HG02610 (cell line): Measurements from ENCODE around the gene PLOD2.

Experiments used
- ATAC-seq: cut with Tn5 transposase; IDR thresholded peaks from one replicate; pipeline ENCODE4 v1.9.1; 2021; ENCODE audit warnings: mild to moderate bottlenecking, moderate library complexity; ENCODE audit not compliant: unreplicated experiment

PLOD2 gene

GRCh38 chr3:146166826-146167225, 5.8 kb upstream of the PLOD2 start:
- no peak for ATAC-seq

- ATAC-seq, result no peak
Measured at GRCh38 chr3:146166415-146166821, 5.4 kb upstream of the PLOD2 start.

GRCh38 chr3:146165877-146166276, 4.9 kb upstream of the PLOD2 start:
- ATAC-seq, result no peak

GRCh38 chr3:146164971-146165769, 4.2 kb upstream of the PLOD2 start:
- no peak for ATAC-seq

GRCh38 chr3:146164506-146164905, 3.5 kb upstream of the PLOD2 start:
- ATAC-seq, result no peak

- no peak for ATAC-seq
Measured at GRCh38 chr3:146164071-146164470, 3.1 kb upstream of the PLOD2 start.

- ATAC-seq, result no peak
Measured at GRCh38 chr3:146163584-146163983, 2.6 kb upstream of the PLOD2 start.

GRCh38 chr3:146162561-146162960, 1.6 kb upstream of the PLOD2 start:
- no peak for ATAC-seq

- no peak for ATAC-seq
Measured at GRCh38 chr3:146161663-146162002, 649 bp upstream of the PLOD2 start.

- peak; percentile 17 for ATAC-seq
Measured at GRCh38 chr3:146160321-146160963, 542 bp downstream of the PLOD2 start.

GRCh38 chr3:146159616-146160320, 1.2 kb downstream of the PLOD2 start:
- no peak for ATAC-seq

GRCh38 chr3:146159037-146159436, 1.9 kb downstream of the PLOD2 start:
- no peak for ATAC-seq

GRCh38 chr3:146157325-146158060, 3.5 kb downstream of the PLOD2 start:
- ATAC-seq, result no peak

- no peak for ATAC-seq
Measured at GRCh38 chr3:146156666-146157314, 4.2 kb downstream of the PLOD2 start.

- no peak for ATAC-seq
Measured at GRCh38 chr3:146156095-146156494, 4.9 kb downstream of the PLOD2 start.

GRCh38 chr3:146154995-146155394, 6.0 kb downstream of the PLOD2 start:
- ATAC-seq, result no peak

- no peak for ATAC-seq
Measured at GRCh38 chr3:146154316-146154715, 6.7 kb downstream of the PLOD2 start.

- ATAC-seq, result no peak
Measured at GRCh38 chr3:146153429-146153828, 7.6 kb downstream of the PLOD2 start.

- ATAC-seq, result no peak
Measured at GRCh38 chr3:146152834-146153233, 8.2 kb downstream of the PLOD2 start.

GRCh38 chr3:146148468-146148931, 12.5 kb downstream of the PLOD2 start:
- no peak for ATAC-seq

GRCh38 chr3:146145642-146146041, 15.3 kb downstream of the PLOD2 start:
- no peak for ATAC-seq
